GM12873 (cell line): Measurements from ENCODE around the gene ACTN2.

Experiments used
- TF ChIP-seq, protein P1 (sequence below): IDR thresholded peaks from 2 replicates; pipeline ENCODE4 v1.5.1; 2012; ENCODE audit warnings: low read depth, mild to moderate bottlenecking, moderate library complexity, low read length, control low read depth; ENCODE audit not compliant: insufficient read depth; ENCODE audit errors: missing control alignments

Gene ACTN2

DNA sequence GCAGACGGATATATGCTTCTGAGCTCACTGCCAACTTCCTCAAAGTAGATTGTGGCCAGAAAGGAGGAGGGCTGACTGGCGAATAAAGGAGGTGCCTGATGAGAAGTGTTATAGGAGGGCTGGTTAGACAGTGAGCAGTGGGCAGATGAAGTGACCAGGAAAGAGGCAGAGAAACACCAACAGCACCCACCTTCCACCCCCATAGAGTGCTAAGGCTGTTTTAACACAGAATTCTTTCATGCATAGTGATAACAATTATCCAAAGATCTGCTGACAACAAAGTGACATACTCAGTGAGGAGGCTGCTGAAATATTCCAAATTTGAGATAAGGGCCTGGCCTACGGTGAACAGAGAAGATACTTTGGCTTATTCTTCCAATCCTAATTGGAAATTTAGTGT is 87.6 kb downstream of the ACTN2 start:
- TF ChIP-seq, protein P1, sequence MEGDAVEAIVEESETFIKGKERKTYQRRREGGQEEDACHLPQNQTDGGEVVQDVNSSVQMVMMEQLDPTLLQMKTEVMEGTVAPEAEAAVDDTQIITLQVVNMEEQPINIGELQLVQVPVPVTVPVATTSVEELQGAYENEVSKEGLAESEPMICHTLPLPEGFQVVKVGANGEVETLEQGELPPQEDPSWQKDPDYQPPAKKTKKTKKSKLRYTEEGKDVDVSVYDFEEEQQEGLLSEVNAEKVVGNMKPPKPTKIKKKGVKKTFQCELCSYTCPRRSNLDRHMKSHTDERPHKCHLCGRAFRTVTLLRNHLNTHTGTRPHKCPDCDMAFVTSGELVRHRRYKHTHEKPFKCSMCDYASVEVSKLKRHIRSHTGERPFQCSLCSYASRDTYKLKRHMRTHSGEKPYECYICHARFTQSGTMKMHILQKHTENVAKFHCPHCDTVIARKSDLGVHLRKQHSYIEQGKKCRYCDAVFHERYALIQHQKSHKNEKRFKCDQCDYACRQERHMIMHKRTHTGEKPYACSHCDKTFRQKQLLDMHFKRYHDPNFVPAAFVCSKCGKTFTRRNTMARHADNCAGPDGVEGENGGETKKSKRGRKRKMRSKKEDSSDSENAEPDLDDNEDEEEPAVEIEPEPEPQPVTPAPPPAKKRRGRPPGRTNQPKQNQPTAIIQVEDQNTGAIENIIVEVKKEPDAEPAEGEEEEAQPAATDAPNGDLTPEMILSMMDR = no peak

DNA sequence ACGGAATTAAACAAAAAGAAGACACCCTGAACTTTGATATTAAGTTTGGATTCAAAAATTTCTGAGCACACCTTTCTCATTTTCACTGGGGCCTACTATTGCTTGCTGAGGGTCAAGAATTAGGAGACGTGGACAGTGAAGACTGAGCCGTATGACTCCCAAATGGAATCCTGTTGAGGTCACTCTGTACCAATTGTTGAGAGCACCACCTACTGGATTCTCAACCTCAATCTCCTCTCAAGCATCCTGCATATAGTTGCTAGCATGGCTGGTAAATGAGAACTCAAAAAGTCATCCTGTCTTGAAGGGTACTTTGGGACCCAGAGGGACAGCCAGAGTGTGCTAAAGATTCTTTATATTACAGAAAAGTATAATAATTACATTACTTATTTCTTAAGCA is 88.6 kb downstream of the ACTN2 start:
- TF ChIP-seq, protein P1 = peak; percentile 28

DNA sequence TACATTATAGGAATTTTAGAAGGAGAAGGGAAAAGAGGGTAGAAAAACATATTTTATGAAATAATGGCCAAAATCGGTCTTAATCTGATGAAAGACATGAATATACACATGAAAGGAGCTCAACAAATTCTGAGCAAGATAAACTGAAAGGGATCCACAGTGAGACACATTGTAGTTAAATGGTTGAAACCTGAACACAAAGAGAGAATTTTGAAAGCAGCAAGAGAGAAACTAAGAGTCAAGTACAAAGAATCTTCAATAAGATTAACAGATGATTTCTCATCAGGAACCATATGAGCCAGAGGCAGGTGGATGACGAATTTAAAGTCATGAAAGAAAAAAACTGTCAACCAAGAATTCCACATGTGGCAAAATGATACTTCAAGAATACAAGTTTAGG is 93.0 kb downstream of the ACTN2 start:
- TF ChIP-seq, protein P1 = no peak

DNA sequence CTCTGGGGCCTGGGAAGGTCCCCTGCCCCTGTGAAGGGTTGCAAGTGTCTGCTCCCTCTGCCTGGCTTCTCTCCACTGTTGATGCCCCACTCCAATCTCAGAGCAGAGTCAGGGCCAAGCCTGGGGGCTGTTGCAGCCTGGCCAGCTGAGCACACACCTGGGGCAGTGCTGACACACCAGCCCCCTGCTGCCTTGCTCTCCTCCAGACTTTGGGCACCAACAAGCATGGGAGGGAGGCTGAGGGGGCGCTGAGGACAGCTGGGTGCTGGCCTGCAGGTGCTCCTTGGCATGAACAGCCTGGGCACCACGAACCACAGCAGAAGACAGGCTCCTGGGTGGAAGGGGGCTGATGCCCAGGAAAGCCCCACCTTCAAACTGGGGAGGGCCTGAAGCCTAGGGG is 99.2 kb downstream of the ACTN2 start:
- TF ChIP-seq, protein P1 = no peak

DNA sequence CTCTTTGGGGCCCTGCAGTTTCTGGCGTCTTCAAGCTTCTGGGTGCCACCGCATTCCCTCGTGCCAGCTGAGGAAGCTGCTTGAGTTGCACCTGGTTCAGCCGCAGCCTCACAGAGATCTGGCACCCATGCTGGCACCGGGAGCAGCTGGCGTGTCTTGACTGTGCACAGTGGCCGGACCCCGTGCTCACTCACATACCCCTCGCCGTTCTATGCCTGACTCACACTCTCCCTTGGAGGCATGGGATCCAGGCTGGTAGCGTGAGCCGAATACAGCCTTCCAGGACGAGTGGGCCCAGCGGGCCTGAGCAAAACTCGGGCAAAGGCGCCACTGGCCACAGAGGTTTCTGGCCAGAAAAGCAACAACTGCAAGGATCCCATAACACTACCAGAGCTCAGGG is 100.2 kb downstream of the ACTN2 start:
- TF ChIP-seq, protein P1 = no peak

DNA sequence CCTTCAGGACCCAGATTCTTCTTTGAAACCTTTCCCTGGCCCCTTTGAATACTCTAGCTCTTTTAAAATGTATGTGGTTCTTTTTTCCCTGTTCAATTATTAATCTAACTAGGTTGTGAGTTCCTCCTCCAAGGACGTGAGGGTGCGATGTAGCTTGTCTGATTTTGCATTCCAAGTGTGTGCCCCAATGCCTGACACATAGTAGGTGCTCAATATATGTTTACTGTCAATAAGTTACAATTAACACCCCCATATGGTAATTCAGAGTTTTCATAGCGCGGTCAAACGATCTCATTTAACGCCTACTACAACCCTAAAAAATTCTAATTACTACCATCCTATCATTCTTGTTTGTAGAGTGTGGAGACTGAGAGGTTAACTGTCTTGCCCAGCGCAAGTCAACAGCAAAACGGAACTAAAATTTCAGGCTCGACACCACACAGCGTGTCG is 108.3 kb downstream of the ACTN2 start:
- TF ChIP-seq, protein P1 = no peak

DNA sequence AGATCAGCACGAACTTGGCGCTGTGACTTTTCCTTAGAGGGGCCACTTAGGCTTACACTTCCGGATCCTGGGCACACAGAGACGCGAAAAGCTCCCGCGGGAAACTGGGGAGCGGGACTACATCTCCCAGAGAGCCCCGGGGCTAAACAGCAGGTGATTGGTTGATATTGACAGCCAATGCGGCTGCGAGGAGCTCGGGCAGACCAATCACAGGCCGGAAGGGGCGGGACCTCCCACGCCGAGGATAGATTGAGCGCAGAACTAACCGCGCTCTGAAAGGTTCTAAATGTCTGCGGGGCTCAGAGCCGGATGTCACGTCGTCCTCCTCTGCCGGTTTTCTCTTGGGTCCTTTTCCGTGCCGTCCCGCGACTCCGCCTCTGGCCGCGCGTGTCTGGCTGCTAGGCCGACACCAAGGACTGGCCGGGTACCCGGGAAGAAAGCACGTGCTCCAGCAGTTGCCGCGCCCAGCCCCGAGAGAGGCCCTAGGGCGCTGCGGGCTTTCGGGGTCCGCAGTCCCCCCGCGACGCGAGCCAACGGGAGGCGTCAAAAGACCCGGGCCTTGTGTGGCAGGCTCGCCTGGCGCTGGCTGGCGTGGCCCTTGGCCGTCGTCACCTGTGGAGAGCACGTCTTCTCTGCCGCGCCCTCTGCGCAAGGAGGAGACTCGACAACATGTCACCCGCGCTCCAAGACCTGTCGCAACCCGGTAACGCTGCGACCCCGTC is 108.9 kb downstream of the ACTN2 start, which contains the start of gene MTR:
TSS of gene MTR (plus strand) at position 258 of the 722 bp plus-strand sequence. CDS start at position 670, 412 bp downstream.
- TF ChIP-seq, protein P1 = no peak
